ENCODE data around the gene LHFPL6. TPM values are rescaled to one million over a fixed set of nuclear protein-coding genes. Genes with fewer than 3 reads are reported as not detected.

The LHFPL6 gene
- total and polyA plus RNA-seq, 10 donors = 6.9 to 49.0 (median 30.5) TPM

- no peaks in the 10 kb centered on the region for H3K27me3 ChIP-seq (replicated peaks in 1 of 7)
- DNase-seq = no peak
- no peaks in the 10 kb centered on the region for H3K4me1 ChIP-seq
- H3K27ac ChIP-seq = no peak overlapping the region
- H3K36me3 ChIP-seq = no peaks in the 10 kb centered on the region
- H3K4me3 ChIP-seq = no peak overlapping the region
- intact Hi-C loops (cut with DNase I; ENCODE audit: low total_unique reads) = no loop called here
- H3K9me3 ChIP-seq = no peaks in the 10 kb centered on the region
- 87 to 94% (median 92%) methylated on average over 3 of the region's 3 CpGs for WGBS, 5 donors
- TF ChIP-seq POLR2A (IDR thresholded peaks at IDR 0.05) (no peak), POLR2AphosphoS5 (IDR thresholded peaks at IDR 0.05) (no peak)
- TF ChIP-seq, protein P1, sequence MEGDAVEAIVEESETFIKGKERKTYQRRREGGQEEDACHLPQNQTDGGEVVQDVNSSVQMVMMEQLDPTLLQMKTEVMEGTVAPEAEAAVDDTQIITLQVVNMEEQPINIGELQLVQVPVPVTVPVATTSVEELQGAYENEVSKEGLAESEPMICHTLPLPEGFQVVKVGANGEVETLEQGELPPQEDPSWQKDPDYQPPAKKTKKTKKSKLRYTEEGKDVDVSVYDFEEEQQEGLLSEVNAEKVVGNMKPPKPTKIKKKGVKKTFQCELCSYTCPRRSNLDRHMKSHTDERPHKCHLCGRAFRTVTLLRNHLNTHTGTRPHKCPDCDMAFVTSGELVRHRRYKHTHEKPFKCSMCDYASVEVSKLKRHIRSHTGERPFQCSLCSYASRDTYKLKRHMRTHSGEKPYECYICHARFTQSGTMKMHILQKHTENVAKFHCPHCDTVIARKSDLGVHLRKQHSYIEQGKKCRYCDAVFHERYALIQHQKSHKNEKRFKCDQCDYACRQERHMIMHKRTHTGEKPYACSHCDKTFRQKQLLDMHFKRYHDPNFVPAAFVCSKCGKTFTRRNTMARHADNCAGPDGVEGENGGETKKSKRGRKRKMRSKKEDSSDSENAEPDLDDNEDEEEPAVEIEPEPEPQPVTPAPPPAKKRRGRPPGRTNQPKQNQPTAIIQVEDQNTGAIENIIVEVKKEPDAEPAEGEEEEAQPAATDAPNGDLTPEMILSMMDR (IDR thresholded peaks at IDR 0.05 in 8 of 11, conservative IDR thresholded peaks at IDR 0.05 in 3 of 11) = no peak
These were observed 227.4 kb downstream of the LHFPL6 start for GRCh38 chr13:39375601-39376000.

DNA sequence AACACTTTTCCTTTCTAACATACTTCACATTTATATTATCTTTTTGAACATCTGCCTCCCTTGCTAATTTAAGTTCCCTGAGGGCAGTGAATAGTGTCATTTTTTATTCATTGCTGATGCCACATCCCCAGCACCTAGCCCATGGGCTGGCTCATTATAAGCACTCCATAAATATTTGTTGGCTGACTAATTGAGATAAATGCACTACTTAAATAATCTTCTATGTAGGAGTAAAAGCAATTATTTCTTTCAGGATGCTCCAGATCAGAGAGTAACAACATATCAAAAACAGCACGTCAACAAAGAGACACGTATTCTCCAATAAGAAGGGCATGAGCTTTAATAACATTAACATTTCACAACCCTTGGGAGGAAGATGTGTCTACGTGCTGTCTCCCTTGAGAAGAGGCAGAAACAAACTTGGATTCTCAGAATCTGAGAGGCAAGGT, 228.2 kb downstream of the LHFPL6 start:
- intact Hi-C loops (cut with DNase I; ENCODE audit: low total_unique reads) = no loop called here
- TF ChIP-seq POLR2AphosphoS5 (IDR thresholded peaks at IDR 0.05) (no peak), POLR2A (IDR thresholded peaks at IDR 0.05) (no peak)
- TF ChIP-seq, protein P1 (IDR thresholded peaks at IDR 0.05 in 8 of 11, conservative IDR thresholded peaks at IDR 0.05 in 3 of 11) = no peak
- H3K27ac ChIP-seq = no peak overlapping the region
- no peaks in the 10 kb centered on the region for H3K4me1 ChIP-seq
- no peak for DNase-seq
- H3K4me3 ChIP-seq = no peak overlapping the region
- no peaks in the 10 kb centered on the region for H3K27me3 ChIP-seq (replicated peaks in 1 of 7)
- no peaks in the 10 kb centered on the region for H3K9me3 ChIP-seq
- WGBS, 5 donors = 74 to 88% (median 80%) methylated on average over 3 of the region's 3 CpGs
- no peaks in the 10 kb centered on the region for H3K36me3 ChIP-seq

DNA sequence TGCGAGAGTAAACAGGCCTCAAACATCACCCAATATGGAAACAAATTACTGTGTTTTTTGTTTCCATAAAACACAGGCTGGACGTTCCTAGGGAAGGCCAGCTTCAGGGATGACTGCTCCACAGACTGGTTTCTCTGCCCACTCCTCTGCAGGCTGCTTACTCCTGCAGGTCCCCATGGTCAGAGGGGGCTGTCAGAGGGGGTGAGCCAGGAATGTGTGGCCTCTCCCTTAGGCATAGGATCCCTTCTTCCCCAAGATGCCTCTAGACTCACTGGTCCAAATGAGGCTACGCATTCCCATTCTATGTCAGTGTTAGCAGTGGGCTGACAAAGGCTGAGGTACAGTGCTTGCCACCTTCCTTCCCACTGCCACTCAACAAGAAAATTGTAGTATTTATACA, 229.8 kb downstream of the LHFPL6 start:
- no peaks in the 10 kb centered on the region for H3K9me3 ChIP-seq
- no peaks in the 10 kb centered on the region for H3K27me3 ChIP-seq (replicated peaks in 1 of 7)
- no peak overlapping the region for H3K27ac ChIP-seq
- no peak for DNase-seq
- H3K4me1 ChIP-seq = no peaks in the 10 kb centered on the region
- 83 to 94% (median 87%) methylated on average over 3 of the region's 3 CpGs for WGBS, 5 donors
- TF ChIP-seq, protein P1 (IDR thresholded peaks at IDR 0.05 in 8 of 11, conservative IDR thresholded peaks at IDR 0.05 in 3 of 11) = no peak
- TF ChIP-seq POLR2A (IDR thresholded peaks at IDR 0.05) = no peak
- TF ChIP-seq POLR2AphosphoS5 (IDR thresholded peaks at IDR 0.05) = no peak
- H3K4me3 ChIP-seq = no peak overlapping the region
- intact Hi-C loops (cut with DNase I; ENCODE audit: low total_unique reads) = no loop called here
- H3K36me3 ChIP-seq = no peaks in the 10 kb centered on the region

DNA sequence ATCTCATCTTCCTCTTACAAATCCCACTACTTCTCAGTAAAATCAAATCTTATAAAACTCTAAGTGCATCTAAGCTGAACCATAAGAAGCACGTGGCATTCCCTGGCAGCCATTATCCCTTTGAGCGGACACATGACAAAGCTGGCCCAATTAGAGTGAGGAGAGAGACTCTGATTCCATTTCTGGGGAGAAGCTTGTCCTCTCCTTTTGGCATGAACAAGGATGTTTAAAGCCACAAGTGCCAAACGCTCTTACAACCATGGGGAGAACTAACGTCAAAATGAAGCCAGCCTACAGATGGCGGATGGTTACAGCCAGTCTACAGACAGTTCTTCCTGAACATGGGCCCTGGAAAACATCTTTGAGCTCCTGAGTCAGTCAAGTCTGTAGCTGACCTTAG, 231.3 kb downstream of the LHFPL6 start:
- WGBS, 5 donors = 88 to 97% (median 92%) methylated on average over 5 of the region's 5 CpGs

More for the DNA sequence above, 231.3 kb downstream of the LHFPL6 start:
- no peak for DNase-seq
- Histone ChIP-seq H3K4me3 (no peak overlapping the region), H3K27ac (no peak overlapping the region), H3K4me1 (no peaks in the 10 kb centered on the region), H3K27me3 (replicated peaks in 1 of 7) (no peaks in the 10 kb centered on the region), H3K9me3 (no peaks in the 10 kb centered on the region), H3K36me3 (no peaks in the 10 kb centered on the region)
- intact Hi-C loops (cut with DNase I; ENCODE audit: low total_unique reads) = no loop called here
- TF ChIP-seq POLR2A (IDR thresholded peaks at IDR 0.05) (no peak), POLR2AphosphoS5 (IDR thresholded peaks at IDR 0.05) (no peak)
- TF ChIP-seq, protein P1 (IDR thresholded peaks at IDR 0.05 in 8 of 11, conservative IDR thresholded peaks at IDR 0.05 in 3 of 11) = no peak
